ENCODE results near the gene FTH1.

GRCh38 chr11:61954106-61954850 lies 13.2 kb downstream of the FTH1 start:
- TF ChIP-seq EZH2phosphoT487 (IDR thresholded peaks at IDR 0.05; ENCODE audit: borderline replicate concordance) (no peak), CTCF (conservative IDR thresholded peaks at IDR 0.05; ENCODE audit: low read length) (no peak)

Measured in Loucy (cell line).